Measurements from ENCODE around the gene EXOC3L2. TPM values are rescaled to one million over a fixed set of nuclear protein-coding genes. Genes with fewer than 3 reads are reported as not detected.
A peak's percentile ranks its signal among the peaks of the same experiment; 100 is the strongest.

Gene EXOC3L2
- total RNA-seq, 1 experiment from 2014 or later = not detected

DNA sequence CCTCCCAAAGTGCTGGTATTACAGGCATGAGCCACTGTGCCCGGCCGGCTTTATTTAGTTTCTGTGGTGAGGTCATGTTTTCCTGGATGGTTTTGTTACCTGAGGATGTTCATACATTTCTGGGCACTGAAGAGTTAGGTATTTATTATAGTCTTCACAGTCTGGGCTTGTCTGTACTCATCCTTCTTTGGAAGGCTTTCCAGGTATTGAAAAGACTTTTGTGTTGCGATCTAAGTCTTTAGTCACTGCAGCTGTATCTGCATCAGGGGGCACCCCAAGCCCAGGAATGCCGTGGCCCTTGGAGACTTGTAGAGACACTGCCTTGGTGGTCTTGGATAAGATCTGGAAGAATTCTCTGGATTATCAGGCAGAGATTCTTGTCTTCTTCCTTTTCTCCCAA is 53.8 kb downstream of the EXOC3L2 start:
- intact Hi-C loops (cut with micrococcal nuclease; ENCODE audit: unreplicated experiment) = no loop called here
- ChIA-PET CTCF (no interaction called here), POLR2A (ENCODE audit: low non-redundant PET) (no interaction called here)
- no peaks in the 10 kb centered on the region for H3K4me1 ChIP-seq (ENCODE audit: insufficient read depth, low read length, poor library complexity, severe bottlenecking)
- no peaks in the 10 kb centered on the region for H3K9me3 ChIP-seq (ENCODE audit: low read depth, low read length, poor library complexity, severe bottlenecking)
- no peaks in the 10 kb centered on the region for H3K27me3 ChIP-seq (replicated peaks; ENCODE audit: insufficient read depth, low read depth, low read length, poor library complexity)
- TF ChIP-seq, protein P1, sequence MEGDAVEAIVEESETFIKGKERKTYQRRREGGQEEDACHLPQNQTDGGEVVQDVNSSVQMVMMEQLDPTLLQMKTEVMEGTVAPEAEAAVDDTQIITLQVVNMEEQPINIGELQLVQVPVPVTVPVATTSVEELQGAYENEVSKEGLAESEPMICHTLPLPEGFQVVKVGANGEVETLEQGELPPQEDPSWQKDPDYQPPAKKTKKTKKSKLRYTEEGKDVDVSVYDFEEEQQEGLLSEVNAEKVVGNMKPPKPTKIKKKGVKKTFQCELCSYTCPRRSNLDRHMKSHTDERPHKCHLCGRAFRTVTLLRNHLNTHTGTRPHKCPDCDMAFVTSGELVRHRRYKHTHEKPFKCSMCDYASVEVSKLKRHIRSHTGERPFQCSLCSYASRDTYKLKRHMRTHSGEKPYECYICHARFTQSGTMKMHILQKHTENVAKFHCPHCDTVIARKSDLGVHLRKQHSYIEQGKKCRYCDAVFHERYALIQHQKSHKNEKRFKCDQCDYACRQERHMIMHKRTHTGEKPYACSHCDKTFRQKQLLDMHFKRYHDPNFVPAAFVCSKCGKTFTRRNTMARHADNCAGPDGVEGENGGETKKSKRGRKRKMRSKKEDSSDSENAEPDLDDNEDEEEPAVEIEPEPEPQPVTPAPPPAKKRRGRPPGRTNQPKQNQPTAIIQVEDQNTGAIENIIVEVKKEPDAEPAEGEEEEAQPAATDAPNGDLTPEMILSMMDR (conservative IDR thresholded peaks at IDR 0.05; ENCODE audit: low read depth, low read length) = no peak
- no peak for TF ChIP-seq EZH2 (IDR thresholded peaks at IDR 0.05; ENCODE audit: borderline replicate concordance, low read depth, low read length, poor library complexity, severe bottlenecking)
- H3K4me3 ChIP-seq (ENCODE audit: low read depth, low read length, poor library complexity, severe bottlenecking) = no peak overlapping the region
- no peaks in the 10 kb centered on the region for H3K36me3 ChIP-seq (ENCODE audit: insufficient read depth, low read length, poor library complexity, severe bottlenecking)
- DNase-seq (ENCODE audit: low spot score) = no peak
- H3K27ac ChIP-seq (ENCODE audit: low read depth, low read length, poor library complexity, severe bottlenecking) = no peak overlapping the region
- no TSS peak for BruUV-seq (replicated peaks)

DNA sequence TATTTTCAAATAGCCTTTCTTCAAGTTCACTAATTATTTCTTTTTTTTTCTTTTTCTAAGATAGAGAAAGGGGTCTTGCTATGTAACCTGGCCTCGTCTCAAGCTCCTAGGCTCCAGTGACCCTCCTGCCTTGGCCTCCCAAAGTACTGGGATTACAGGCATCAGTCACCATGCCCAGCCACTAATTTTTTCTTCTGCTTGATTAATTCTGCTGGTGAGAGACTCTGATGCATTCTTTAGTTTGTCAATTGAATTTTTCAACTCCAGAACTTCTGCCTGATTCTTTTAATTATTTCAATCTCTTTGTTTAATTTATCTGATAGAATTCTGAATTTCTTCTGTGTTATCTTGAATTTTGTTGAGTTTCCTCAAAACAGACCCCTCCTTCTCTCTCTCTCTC is 55.2 kb downstream of the EXOC3L2 start:
- no peak for TF ChIP-seq EZH2 (IDR thresholded peaks at IDR 0.05; ENCODE audit: borderline replicate concordance, low read depth, low read length, poor library complexity, severe bottlenecking)
- TF ChIP-seq, protein P1 (conservative IDR thresholded peaks at IDR 0.05; ENCODE audit: low read depth, low read length) = no peak
- POLR2A ChIA-PET (ENCODE audit: low non-redundant PET) = no interaction called here

DNA sequence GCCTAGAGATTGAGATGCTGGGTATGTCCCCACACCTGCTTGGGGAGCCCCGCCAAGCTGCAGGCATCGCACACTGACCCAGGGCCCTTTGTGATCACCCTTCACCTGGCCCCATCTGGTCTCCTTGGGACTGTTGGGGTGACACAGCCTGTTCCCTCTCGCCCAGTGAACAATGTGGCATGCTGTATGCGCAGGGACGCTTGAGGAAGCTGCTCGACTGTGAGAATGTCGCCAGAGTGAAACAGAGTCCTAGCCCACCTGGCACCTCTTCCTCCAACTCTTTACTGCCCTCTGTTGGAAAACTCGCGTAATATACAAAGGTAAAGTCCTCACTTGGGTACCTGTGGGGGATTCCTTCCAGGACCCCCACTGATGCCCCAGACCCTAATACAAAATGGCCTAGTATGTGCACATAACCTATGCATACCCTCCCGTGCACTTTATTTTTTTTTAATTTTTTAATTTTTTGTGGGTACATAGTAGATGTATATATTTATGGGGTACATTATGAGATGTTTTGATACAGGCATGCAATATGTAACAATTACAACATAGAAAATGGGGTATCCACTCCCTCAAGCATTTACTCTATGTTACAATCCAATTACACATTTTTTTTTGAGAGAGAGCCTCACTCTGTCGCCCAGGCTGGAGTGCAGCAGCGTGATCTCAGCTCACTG is 57.6 kb downstream of the EXOC3L2 start:
- no peaks in the 10 kb centered on the region for H3K9me3 ChIP-seq (ENCODE audit: low read depth, low read length, poor library complexity, severe bottlenecking)
- H3K4me3 ChIP-seq (ENCODE audit: low read depth, low read length, poor library complexity, severe bottlenecking) = no peak overlapping the region
- H3K27me3 ChIP-seq (replicated peaks; ENCODE audit: insufficient read depth, low read depth, low read length, poor library complexity) = no peaks in the 10 kb centered on the region
- ChIA-PET CTCF (interaction anchor here (0.5 kb wide), 1 partner anchor 166 kb away, joined by 6 read pairs; no protein-coding TSS in a partner anchor), POLR2A (ENCODE audit: low non-redundant PET) (no interaction called here)
- no TSS peak for BruUV-seq (replicated peaks)
- TF ChIP-seq, protein P1 (conservative IDR thresholded peaks at IDR 0.05; ENCODE audit: low read depth, low read length) = peak; percentile 62
- no peak for TF ChIP-seq EZH2 (IDR thresholded peaks at IDR 0.05; ENCODE audit: borderline replicate concordance, low read depth, low read length, poor library complexity, severe bottlenecking)
- no peak overlapping the region for H3K27ac ChIP-seq (ENCODE audit: low read depth, low read length, poor library complexity, severe bottlenecking)
- H3K4me1 ChIP-seq (ENCODE audit: insufficient read depth, low read length, poor library complexity, severe bottlenecking) = no peaks in the 10 kb centered on the region
- peak; percentile 33 for DNase-seq (ENCODE audit: low spot score)
- no peaks in the 10 kb centered on the region for H3K36me3 ChIP-seq (ENCODE audit: insufficient read depth, low read length, poor library complexity, severe bottlenecking)
- intact Hi-C loops (cut with micrococcal nuclease; ENCODE audit: unreplicated experiment) = loop anchor here (10.0 kb wide), 1 partner anchor 173 kb away; no protein-coding TSS in a partner anchor

More for the DNA sequence above, 55.2 kb downstream of the EXOC3L2 start:
- BruUV-seq (replicated peaks) = no TSS peak
- no peak for DNase-seq (ENCODE audit: low spot score)
- no peaks in the 10 kb centered on the region for H3K4me1 ChIP-seq (ENCODE audit: insufficient read depth, low read length, poor library complexity, severe bottlenecking)
- H3K4me3 ChIP-seq (ENCODE audit: low read depth, low read length, poor library complexity, severe bottlenecking) = no peak overlapping the region
- no peaks in the 10 kb centered on the region for H3K36me3 ChIP-seq (ENCODE audit: insufficient read depth, low read length, poor library complexity, severe bottlenecking)
- no peaks in the 10 kb centered on the region for H3K27me3 ChIP-seq (replicated peaks; ENCODE audit: insufficient read depth, low read depth, low read length, poor library complexity)
- CTCF ChIA-PET = no interaction called here
- intact Hi-C loops (cut with micrococcal nuclease; ENCODE audit: unreplicated experiment) = loop anchor here (10.0 kb wide), 1 partner anchor 175 kb away; no protein-coding TSS in a partner anchor
- no peak overlapping the region for H3K27ac ChIP-seq (ENCODE audit: low read depth, low read length, poor library complexity, severe bottlenecking)
- no peaks in the 10 kb centered on the region for H3K9me3 ChIP-seq (ENCODE audit: low read depth, low read length, poor library complexity, severe bottlenecking)

Measured in A673 (cell line).